K562 (cell line): ENCODE results near the gene POLR2H. TPM values are rescaled to one million over a fixed set of nuclear protein-coding genes. Genes with fewer than 3 reads are reported as not detected.

Experiments
- ATF3 ChIP-seq, 2 experiments: fragments of 450-650 bp in 1 of 2; sonication (generic) in 1 of 2; formaldehyde crosslinking in 1 of 2; IDR thresholded peaks in 1 of 2; conservative IDR thresholded peaks in 1 of 2; 2 replicates each; pipeline versions ENCODE4 v1.6.1 to v1.8.1; 2016 to 2023; ENCODE audit warnings: mild to moderate bottlenecking in 2 of 2, moderate library complexity in 2 of 2, inconsistent platforms in 1 of 2, missing genetic modification reagents in 1 of 2
- CEBPG ChIP-seq, 3 experiments: fragments of 200-800 bp in 1 of 3; sonication (Bioruptor generic) in 1 of 3; sonication (generic) in 1 of 3; formaldehyde crosslinking in 1 of 3; IDR thresholded peaks in 2 of 3; conservative IDR thresholded peaks in 1 of 3; 2 replicates each; pipeline versions ENCODE4 v1.6.1 to v1.8.0; 2016 to 2022; ENCODE audit warnings: missing compliant biosample characterization in 2 of 3, missing genetic modification characterization in 2 of 3, mild to moderate bottlenecking in 1 of 3, missing genetic modification reagents in 1 of 3
- ELF2 ChIP-seq: fragments of 250-450 bp; sonication (Bioruptor Pico); IDR thresholded peaks from 2 replicates; pipeline ENCODE4 v1.5.0; 2021; ENCODE audit warnings: mild to moderate bottlenecking
- FOXK2 ChIP-seq, 2 experiments: fragments of 450-650 bp; IDR thresholded peaks in 1 of 2; conservative IDR thresholded peaks in 1 of 2; 2 replicates each; pipeline ENCODE4 v1.6.1; 2016; ENCODE audit warnings: low read depth in 2 of 2, mild to moderate bottlenecking in 1 of 2
- NR2F6 ChIP-seq: fragments of 450-650 bp; formaldehyde crosslinking; IDR thresholded peaks from 2 replicates; pipeline ENCODE4 v1.4.0; 2020; ENCODE audit warnings: mild to moderate bottlenecking
- POLR2AphosphoS2 ChIP-seq: IDR thresholded peaks from 2 replicates; pipeline ENCODE4 v1.6.1; 2012; ENCODE audit warnings: low read length, improper control_type of control experiment
- RB1 ChIP-seq: fragments of 450-650 bp; IDR thresholded peaks from 2 replicates; pipeline ENCODE4 v1.6.1; 2017; ENCODE audit warnings: low read depth, mild to moderate bottlenecking
- SP1 ChIP-seq: sonication (generic); formaldehyde crosslinking; IDR thresholded peaks from 2 replicates; pipeline ENCODE4 v1.8.1; 2022; ENCODE audit warnings: mild to moderate bottlenecking, missing genetic modification reagents
- ZNF431 ChIP-seq: sonication (generic); formaldehyde crosslinking; IDR thresholded peaks from 2 replicates; pipeline ENCODE4 v1.8.0; 2022; ENCODE audit warnings: mild to moderate bottlenecking, missing genetic modification reagents
- ZNF511 ChIP-seq: sonication (generic); formaldehyde crosslinking; IDR thresholded peaks from 2 replicates; pipeline ENCODE4 v1.8.0; 2022; ENCODE audit warnings: mild to moderate bottlenecking, missing genetic modification reagents
- ZNF830 ChIP-seq: fragments of 250-450 bp; sonication (Bioruptor Pico); IDR thresholded peaks from 2 replicates; pipeline ENCODE4 v1.5.0; 2021; ENCODE audit warnings: mild to moderate bottlenecking
- polyA plus RNA-seq, 8 experiments: library from polyadenylated mRNA; depleted of rRNA in 4 of 8; stranded (reverse) in 5 of 8; unstranded in 3 of 8; fragments of >200 nt; fragmentation: Nextera tagmentation in 2 of 8; fragmentation: Illumina TruSeq in 1 of 8; extraction: Ambion mirVana in 2 of 8; extraction: Trizol in 1 of 8; gene quantifications; 2 replicates each; pipeline versions ENCODE4 v1.2.1 to v1.2.3, GENCODE V29; 2011 to 2014; ENCODE audit warnings: inconsistent platforms in 1 of 8, missing spikeins in 1 of 8
- total RNA-seq, 7 experiments: library from RNA; depleted of rRNA in 6 of 7; stranded (reverse); fragments of >200 nt in 6 of 7; fragmentation: Illumina TruSeq in 2 of 7; extraction: Trizol in 2 of 7; gene quantifications; 2 replicates each; pipeline versions ENCODE4 v1.2.1 to v1.2.3, GENCODE V29; 2011 to 2021; ENCODE audit warnings: low replicate concordance in 1 of 7
- TF ChIP-seq, protein P1 (sequence below): sonication (generic); formaldehyde crosslinking; IDR thresholded peaks from 2 replicates; pipeline ENCODE4 v1.9.0; 2022; ENCODE audit warnings: mild to moderate bottlenecking, missing genetic modification reagents
- TF ChIP-seq, protein P2 (sequence below), 2 experiments: IDR thresholded peaks; 2 replicates each; pipeline ENCODE4 v1.6.1; 2012; ENCODE audit warnings: improper control_type of control experiment in 2 of 2, low read depth in 2 of 2, low read length in 2 of 2, borderline replicate concordance in 1 of 2

Gene POLR2H
- total and polyA plus RNA-seq, 9 of the 15 experiments (the other 6 are each of a cell fraction or from before 2014, with no cell fraction given) = 128 to 512 (median 220) TPM

- TF ChIP-seq, protein P1, sequence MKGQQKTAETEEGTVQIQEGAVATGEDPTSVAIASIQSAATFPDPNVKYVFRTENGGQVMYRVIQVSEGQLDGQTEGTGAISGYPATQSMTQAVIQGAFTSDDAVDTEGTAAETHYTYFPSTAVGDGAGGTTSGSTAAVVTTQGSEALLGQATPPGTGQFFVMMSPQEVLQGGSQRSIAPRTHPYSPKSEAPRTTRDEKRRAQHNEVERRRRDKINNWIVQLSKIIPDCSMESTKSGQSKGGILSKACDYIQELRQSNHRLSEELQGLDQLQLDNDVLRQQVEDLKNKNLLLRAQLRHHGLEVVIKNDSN (CRISPR knock-in tag) = peak; percentile 64
- TF ChIP-seq ZNF511 (CRISPR knock-in tag) (peak; percentile 31; the same call in 1 of the 2 replicates), SP1 (CRISPR knock-in tag) (peak; percentile 95), NR2F6 (0 out of 2 replicates have a peak, but pooled peaks have one; percentile 42), ELF2 (CRISPR knock-in tag) (peak; percentile 66; the same call in 1 of the 2 replicates), FOXK2 (conservative IDR thresholded peaks at IDR 0.05 in 1 of 2, IDR thresholded peaks at IDR 0.05 in 1 of 2; ENCODE audit: low read depth in 2 of 2) (peak in 1 of 2 experiments; percentile 33; a peak in 1 of 4 replicates), ZNF830 (no peak), CEBPG (CRISPR knock-in tag; IDR thresholded peaks at IDR 0.05) (peak; percentile 69), CEBPG (tag; conservative IDR thresholded peaks at IDR 0.05 in 1 of 2, IDR thresholded peaks at IDR 0.05 in 1 of 2) (peak in 1 of 2 experiments; percentile 40; a peak in 1 of 4 replicates), POLR2AphosphoS2 (peak; percentile 97), ATF3 (IDR thresholded peaks at IDR 0.05) (peak; percentile 95), ATF3 (CRISPR knock-in tag; conservative IDR thresholded peaks at IDR 0.05) (peak; percentile 82), ZNF431 (CRISPR knock-in tag) (0 out of 2 replicates have a peak, but pooled peaks have one; percentile 40), RB1 (peak; percentile 65)
- TF ChIP-seq, protein P2, sequence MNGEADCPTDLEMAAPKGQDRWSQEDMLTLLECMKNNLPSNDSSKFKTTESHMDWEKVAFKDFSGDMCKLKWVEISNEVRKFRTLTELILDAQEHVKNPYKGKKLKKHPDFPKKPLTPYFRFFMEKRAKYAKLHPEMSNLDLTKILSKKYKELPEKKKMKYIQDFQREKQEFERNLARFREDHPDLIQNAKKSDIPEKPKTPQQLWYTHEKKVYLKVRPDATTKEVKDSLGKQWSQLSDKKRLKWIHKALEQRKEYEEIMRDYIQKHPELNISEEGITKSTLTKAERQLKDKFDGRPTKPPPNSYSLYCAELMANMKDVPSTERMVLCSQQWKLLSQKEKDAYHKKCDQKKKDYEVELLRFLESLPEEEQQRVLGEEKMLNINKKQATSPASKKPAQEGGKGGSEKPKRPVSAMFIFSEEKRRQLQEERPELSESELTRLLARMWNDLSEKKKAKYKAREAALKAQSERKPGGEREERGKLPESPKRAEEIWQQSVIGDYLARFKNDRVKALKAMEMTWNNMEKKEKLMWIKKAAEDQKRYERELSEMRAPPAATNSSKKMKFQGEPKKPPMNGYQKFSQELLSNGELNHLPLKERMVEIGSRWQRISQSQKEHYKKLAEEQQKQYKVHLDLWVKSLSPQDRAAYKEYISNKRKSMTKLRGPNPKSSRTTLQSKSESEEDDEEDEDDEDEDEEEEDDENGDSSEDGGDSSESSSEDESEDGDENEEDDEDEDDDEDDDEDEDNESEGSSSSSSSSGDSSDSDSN (IDR thresholded peaks at IDR 0.05; ENCODE audit: borderline replicate concordance in 1 of 2, low read depth in 2 of 2, low read length in 2 of 2) = 0 out of 4 replicates have a peak, but pooled peaks of 1 of the 2 experiments have one; percentile 37
Observed at GRCh38 chr3:184335661-184336546, 25.6 kb upstream of the POLR2H start (continued).
